Natural killer cell treated with Interleukin-12 subunit alpha and Interleukin-12 subunit beta and Interleukin-15 and Interleukin-18, amount 100 ng/mL, for 72 hours (primary cell): ENCODE data around the gene TMEM169. TPM values are rescaled to one million over a fixed set of nuclear protein-coding genes. Genes with fewer than 3 reads are reported as not detected.

Source experiments
- ATAC-seq, 2 donors: fragments of 150-1000 bp; cut with Tn5 transposase in 1 of 2; sonication (Bioruptor Pico), chemical (Tn5 transposase) in 1 of 2; 2 replicates each; pipeline ENCODE4 v1.10.0; 2021
- DNase-seq: peaks from one replicate; pipeline ENCODE4 v3.0.0; 2022; ENCODE audit warnings: low spot score
- H3K27ac Mint-ChIP-seq, 2 donors: 1 replicate in 1 of 2; 2 replicates in 1 of 2; pipeline ENCODE4 v1.8.0; 2022; ENCODE audit warnings: mixed read lengths in 2 of 2, mild to moderate bottlenecking in 1 of 2, moderate library complexity in 1 of 2
- H3K27me3 Mint-ChIP-seq, 2 donors: 1 replicate in 1 of 2; 2 replicates in 1 of 2; pipeline ENCODE4 v1.8.0; 2022; ENCODE audit warnings: mixed read lengths in 2 of 2
- H3K36me3 Mint-ChIP-seq: one replicate; pipeline ENCODE4 v1.8.0; 2022; ENCODE audit warnings: mixed read lengths
- H3K4me1 Mint-ChIP-seq, 2 donors: 1 replicate in 1 of 2; 2 replicates in 1 of 2; pipeline ENCODE4 v1.8.0; 2022; ENCODE audit warnings: low read depth in 2 of 2, mixed read lengths in 2 of 2, mild to moderate bottlenecking in 1 of 2
- H3K4me3 Mint-ChIP-seq: one replicate; pipeline ENCODE4 v1.8.0; 2022; ENCODE audit warnings: mixed read lengths
- H3K9me3 Mint-ChIP-seq: 2 replicates; pipeline ENCODE4 v1.8.0; 2022; ENCODE audit warnings: mixed read lengths
- total RNA-seq, 2 donors: library from RNA; stranded (reverse); gene quantifications; one replicate each; pipeline ENCODE4 v1.2.3, GENCODE V29; 2022

Gene TMEM169
- total RNA-seq, 2 donors from 2014 or later, result 0.56 to 1.9 TPM

- ATAC-seq, result peak; percentile 32 to 48
- no peaks in the 10 kb centered on the region for H3K4me1 Mint-ChIP-seq
- no peaks in the 10 kb centered on the region for H3K27me3 Mint-ChIP-seq
- no peaks in the 10 kb centered on the region for H3K9me3 Mint-ChIP-seq
- no peak overlapping the region for H3K4me3 Mint-ChIP-seq
- no peaks in the 10 kb centered on the region for H3K36me3 Mint-ChIP-seq
- H3K27ac Mint-ChIP-seq, result no peak overlapping the region
- DNase-seq, result no peak
These were observed 17.0 kb downstream of the TMEM169 start for GRCh38 chr2:216098421-216099334.

- no peak for ATAC-seq
- no peak for DNase-seq
- Mint-ChIP-seq H3K27me3 (no peaks in the 10 kb centered on the region), H3K4me1 (peaks cover 0 to 5% of the 10 kb centered on the region in 2 donors), H3K36me3 (no peaks in the 10 kb centered on the region), H3K27ac (no peak overlapping the region), H3K9me3 (no peaks in the 10 kb centered on the region), H3K4me3 (no peak overlapping the region)
These were observed 19.4 kb downstream of the TMEM169 start for GRCh38 chr2:216101109-216101508.

- Mint-ChIP-seq H3K27ac (no peak overlapping the region), H3K9me3 (no peaks in the 10 kb centered on the region), H3K4me1 (peaks cover 0 to 5% of the 10 kb centered on the region in 2 donors), H3K36me3 (no peaks in the 10 kb centered on the region), H3K4me3 (no peak overlapping the region), H3K27me3 (no peaks in the 10 kb centered on the region)
- DNase-seq (no peak), ATAC-seq (no peak)
These were observed 21.5 kb downstream of the TMEM169 start for GRCh38 chr2:216103213-216103612.

GRCh38 chr2:216104691-216105090, 23.0 kb downstream of the TMEM169 start:
- peaks cover 11 to 14% of the 10 kb centered on the region in 2 donors for H3K4me1 Mint-ChIP-seq
- no peaks in the 10 kb centered on the region for H3K9me3 Mint-ChIP-seq
- H3K27me3 Mint-ChIP-seq, result no peaks in the 10 kb centered on the region
- peaks cover 7% of the 10 kb centered on the region for H3K36me3 Mint-ChIP-seq
- H3K27ac Mint-ChIP-seq, result no peak overlapping the region
- ATAC-seq, result no peak
- no peak overlapping the region for H3K4me3 Mint-ChIP-seq
- no peak for DNase-seq

- Mint-ChIP-seq H3K4me1 (peaks cover 29% of the 10 kb centered on the region in 2 donors), H3K36me3 (peaks cover 29% of the 10 kb centered on the region), H3K4me3 (no peak overlapping the region), H3K27me3 (no peaks in the 10 kb centered on the region), H3K27ac (peak overlapping the region in 1 of 2 donors; percentile 100), H3K9me3 (no peaks in the 10 kb centered on the region)
- ATAC-seq (no peak), DNase-seq (no peak)
These were observed 25.6 kb downstream of the TMEM169 start for GRCh38 chr2:216107320-216107719.

GRCh38 chr2:216107760-216108159, 26.0 kb downstream of the TMEM169 start:
- Mint-ChIP-seq H3K36me3 (peaks cover 33% of the 10 kb centered on the region), H3K27ac (peak overlapping the region; percentile 98 to 100), H3K4me3 (no peak overlapping the region), H3K4me1 (peaks cover 34% of the 10 kb centered on the region in 2 donors), H3K9me3 (no peaks in the 10 kb centered on the region), H3K27me3 (no peaks in the 10 kb centered on the region)
- ATAC-seq (no peak), DNase-seq (no peak)

- peaks cover 40 to 41% of the 10 kb centered on the region in 2 donors for H3K4me1 Mint-ChIP-seq
- no peaks in the 10 kb centered on the region for H3K9me3 Mint-ChIP-seq
- H3K27ac Mint-ChIP-seq, result peak overlapping the region; percentile 98 to 100
- H3K4me3 Mint-ChIP-seq, result peak overlapping the region; percentile 97
- ATAC-seq (no peak), DNase-seq (no peak)
- H3K36me3 Mint-ChIP-seq, result peaks cover 40% of the 10 kb centered on the region
- no peaks in the 10 kb centered on the region for H3K27me3 Mint-ChIP-seq
These were observed 26.7 kb downstream of the TMEM169 start for GRCh38 chr2:216108310-216108966.

GRCh38 chr2:216108967-216109921, 27.5 kb downstream of the TMEM169 start, which contains the start of gene XRCC5:
XRCC5 (plus strand) TSS chr2:216109348; CDS start chr2:216109437, 89 bp downstream.
- peak within 1 kb of the TSS; percentile 98 to 100 for H3K27ac Mint-ChIP-seq
- peaks cover 46 to 49% of the 10 kb centered on the region in 2 donors for H3K4me1 Mint-ChIP-seq
- peak; percentile 97 for DNase-seq
- peak; percentile 87 to 92 for ATAC-seq
- H3K27me3 Mint-ChIP-seq, result no peaks in the 10 kb centered on the region
- H3K36me3 Mint-ChIP-seq, result peaks cover 48% of the 10 kb centered on the region
- no peaks in the 10 kb centered on the region for H3K9me3 Mint-ChIP-seq
- H3K4me3 Mint-ChIP-seq, result peak within 1 kb of the TSS; percentile 97

- Mint-ChIP-seq H3K9me3 (no peaks in the 10 kb centered on the region), H3K36me3 (peaks cover 56% of the 10 kb centered on the region), H3K4me1 (peaks cover 51 to 57% of the 10 kb centered on the region in 2 donors), H3K4me3 (peak overlapping the region; percentile 97), H3K27me3 (no peaks in the 10 kb centered on the region), H3K27ac (peak overlapping the region; percentile 98 to 100)
- DNase-seq, result no peak
- no peak for ATAC-seq
These were observed 28.4 kb downstream of the TMEM169 start for GRCh38 chr2:216109962-216110614.

- peak overlapping the region; percentile 98 to 100 for H3K27ac Mint-ChIP-seq
- ATAC-seq (no peak), DNase-seq (no peak)
- peak overlapping the region; percentile 97 for H3K4me3 Mint-ChIP-seq
- H3K36me3 Mint-ChIP-seq, result peaks cover 59% of the 10 kb centered on the region
- no peaks in the 10 kb centered on the region for H3K9me3 Mint-ChIP-seq
- peaks cover 55 to 59% of the 10 kb centered on the region in 2 donors for H3K4me1 Mint-ChIP-seq
- no peaks in the 10 kb centered on the region for H3K27me3 Mint-ChIP-seq
These were observed 28.9 kb downstream of the TMEM169 start for GRCh38 chr2:216110620-216111019.

- Mint-ChIP-seq H3K36me3 (peaks cover 61% of the 10 kb centered on the region), H3K27ac (peak overlapping the region; percentile 98 to 100), H3K9me3 (no peaks in the 10 kb centered on the region), H3K27me3 (no peaks in the 10 kb centered on the region), H3K4me3 (peak overlapping the region; percentile 97), H3K4me1 (peaks cover 56 to 62% of the 10 kb centered on the region in 2 donors)
- ATAC-seq (no peak), DNase-seq (no peak)
These were observed 29.4 kb downstream of the TMEM169 start for GRCh38 chr2:216111122-216111521.

- Mint-ChIP-seq H3K27ac (peak overlapping the region; percentile 98 to 100), H3K27me3 (no peaks in the 10 kb centered on the region), H3K4me1 (peaks cover 69 to 80% of the 10 kb centered on the region in 2 donors), H3K4me3 (peak overlapping the region; percentile 97), H3K36me3 (peaks cover 76% of the 10 kb centered on the region), H3K9me3 (no peaks in the 10 kb centered on the region)
- no peak for DNase-seq
- ATAC-seq, result no peak
These were observed 31.2 kb downstream of the TMEM169 start for GRCh38 chr2:216112926-216113325.

- H3K9me3 Mint-ChIP-seq, result no peaks in the 10 kb centered on the region
- peak overlapping the region; percentile 97 for H3K4me3 Mint-ChIP-seq
- H3K36me3 Mint-ChIP-seq, result peaks cover 82% of the 10 kb centered on the region
- no peak for DNase-seq
- peaks cover 71 to 84% of the 10 kb centered on the region in 2 donors for H3K4me1 Mint-ChIP-seq
- H3K27ac Mint-ChIP-seq, result peak overlapping the region; percentile 98 to 100
- peak in 1 of 2 donors; percentile 21 for ATAC-seq
- no peaks in the 10 kb centered on the region for H3K27me3 Mint-ChIP-seq
These were observed 31.9 kb downstream of the TMEM169 start for GRCh38 chr2:216113572-216113971.
